H1 (cell line): ENCODE results near the gene MUC4. TPM values are rescaled to one million over a fixed set of nuclear protein-coding genes. Genes with fewer than 3 reads are reported as not detected.

Experiments used
- CREB1 ChIP-seq: IDR thresholded peaks from 2 replicates; pipeline ENCODE4 v1.6.1; 2012; ENCODE audit warnings: inconsistent platforms
- JUN ChIP-seq: IDR thresholded peaks from 2 replicates; pipeline ENCODE4 v1.6.1; 2011; ENCODE audit warnings: low read depth, mild to moderate bottlenecking, improper control_type of control experiment, low read length
- POLR2AphosphoS5 ChIP-seq: IDR thresholded peaks from 2 replicates; pipeline ENCODE4 v1.6.1; 2011; ENCODE audit warnings: low read depth, low read length
- polyA plus RNA-seq, 7 experiments: library from polyadenylated mRNA; depleted of rRNA in 3 of 7; stranded (reverse) in 5 of 7; unstranded in 2 of 7; fragments of >200 nt in 5 of 7; fragments of 200-250 nt in 2 of 7; gene quantifications; 1 replicate in 5 of 7; 2 replicates in 1 of 7; 4 replicates in 1 of 7; pipeline versions ENCODE4 v1.2.1 to v1.2.3, GENCODE V29; 2011 to 2013; ENCODE audit warnings: missing spikeins in 2 of 7, mixed read lengths in 2 of 7
- total RNA-seq: library from RNA; stranded (reverse); fragmentation: NEBNext Ultra II Directional; extraction: Animal tissue kit (Norgen Biotek cat#: 25700); gene quantifications from 2 replicates; pipeline ENCODE4 v1.2.1, GENCODE V29; 2021
- TF ChIP-seq, protein P1 (sequence below): IDR thresholded peaks from 2 replicates; pipeline ENCODE4 v1.6.1; 2012; ENCODE audit warnings: inconsistent platforms

The MUC4 gene
- total and polyA plus RNA-seq, 2 of the 8 experiments (the other 6 are each of a cell fraction or from before 2014, with no cell fraction given): 0.89 to 2.0 TPM

DNA sequence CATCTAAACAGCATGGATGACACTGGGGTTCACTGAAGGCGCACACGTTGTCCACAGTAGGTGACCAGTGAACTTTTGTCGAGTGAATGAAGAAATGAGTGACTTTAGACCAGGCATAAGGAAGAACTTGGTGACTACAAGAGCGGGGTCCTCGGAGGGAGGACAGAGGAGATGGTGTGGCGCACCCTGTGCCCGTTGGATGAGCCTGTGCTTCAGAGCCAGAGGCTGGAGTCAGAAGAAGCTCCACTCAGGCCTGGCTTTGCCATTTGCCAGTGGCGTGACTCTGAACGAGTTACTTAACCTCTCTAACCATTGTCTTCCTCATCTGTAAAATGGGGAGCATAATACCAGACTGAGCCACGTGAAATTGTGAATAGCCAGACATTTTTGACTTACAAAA lies 42.2 kb downstream of the MUC4 start (continued):
- TF ChIP-seq POLR2AphosphoS5 (no peak), JUN (no peak), CREB1 (no peak)
- TF ChIP-seq, protein P1, sequence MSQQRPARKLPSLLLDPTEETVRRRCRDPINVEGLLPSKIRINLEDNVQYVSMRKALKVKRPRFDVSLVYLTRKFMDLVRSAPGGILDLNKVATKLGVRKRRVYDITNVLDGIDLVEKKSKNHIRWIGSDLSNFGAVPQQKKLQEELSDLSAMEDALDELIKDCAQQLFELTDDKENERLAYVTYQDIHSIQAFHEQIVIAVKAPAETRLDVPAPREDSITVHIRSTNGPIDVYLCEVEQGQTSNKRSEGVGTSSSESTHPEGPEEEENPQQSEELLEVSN: no peak
- TF ChIP-seq, all 59 proteins: peak for 0
